HT-29 (cell line): ENCODE results near the gene PTGDS. TPM values are rescaled to one million over a fixed set of nuclear protein-coding genes. Genes with fewer than 3 reads are reported as not detected.
A peak's percentile ranks its signal among the peaks of the same experiment; 100 is the strongest.

Experiments used
- DNase-seq: peaks from one replicate; pipeline ENCODE4 v3.0.0-alpha.2; 2015; ENCODE audit warnings: low spot score
- total RNA-seq: library from RNA; depleted of rRNA; stranded (reverse); fragments of >200 nt; shearing (Covaris generic); gene quantifications from 2 replicates; pipeline ENCODE4 v1.2.3, GENCODE V29; 2014; rRNA removed

PTGDS gene
- total RNA-seq = not detected in 2 replicates

DNA sequence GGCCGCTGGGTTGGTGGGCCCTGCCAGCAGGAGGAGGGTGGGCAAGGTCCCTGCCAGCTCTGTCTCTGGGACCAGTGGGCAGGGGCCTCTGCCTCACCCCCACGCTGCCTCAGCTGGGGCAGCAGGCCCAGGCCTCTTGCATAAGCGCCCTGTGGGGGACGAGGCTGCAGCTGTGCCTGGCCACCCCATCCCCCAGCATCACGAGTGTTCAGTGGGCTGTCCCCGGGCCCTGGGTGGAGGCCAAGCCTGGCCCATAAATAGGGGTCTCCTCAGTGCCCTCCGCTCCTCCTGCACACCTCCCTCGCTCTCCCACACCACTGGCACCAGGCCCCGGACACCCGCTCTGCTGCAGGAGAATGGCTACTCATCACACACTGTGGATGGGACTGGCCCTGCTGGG is at the start of gene PTGDS:
Gene PTGDS (plus strand): TSS at position 282 of the 400 bp plus-strand sequence. CDS start 75 bp downstream, at position 357.
- DNase-seq = no peak

- DNase-seq = no peak
Measured at GRCh38 chr9:136928591-136928990, 48.7 kb upstream of the PTGDS start.

- DNase-seq = no peak
Measured at GRCh38 chr9:136930014-136930413, 47.3 kb upstream of the PTGDS start.

GRCh38 chr9:136931611-136932130 is 45.6 kb upstream of the PTGDS start:
- DNase-seq = no peak

GRCh38 chr9:136934277-136934676 is 43.0 kb upstream of the PTGDS start:
- no peak for DNase-seq

- no peak for DNase-seq
Measured at GRCh38 chr9:136935651-136936050, 41.7 kb upstream of the PTGDS start.

- DNase-seq = no peak
Measured at GRCh38 chr9:136936645-136937170, 40.6 kb upstream of the PTGDS start.

GRCh38 chr9:136937186-136938001 is 39.9 kb upstream of the PTGDS start:
- no peak for DNase-seq

GRCh38 chr9:136939431-136939995 is 37.8 kb upstream of the PTGDS start:
- no peak for DNase-seq

DNA sequence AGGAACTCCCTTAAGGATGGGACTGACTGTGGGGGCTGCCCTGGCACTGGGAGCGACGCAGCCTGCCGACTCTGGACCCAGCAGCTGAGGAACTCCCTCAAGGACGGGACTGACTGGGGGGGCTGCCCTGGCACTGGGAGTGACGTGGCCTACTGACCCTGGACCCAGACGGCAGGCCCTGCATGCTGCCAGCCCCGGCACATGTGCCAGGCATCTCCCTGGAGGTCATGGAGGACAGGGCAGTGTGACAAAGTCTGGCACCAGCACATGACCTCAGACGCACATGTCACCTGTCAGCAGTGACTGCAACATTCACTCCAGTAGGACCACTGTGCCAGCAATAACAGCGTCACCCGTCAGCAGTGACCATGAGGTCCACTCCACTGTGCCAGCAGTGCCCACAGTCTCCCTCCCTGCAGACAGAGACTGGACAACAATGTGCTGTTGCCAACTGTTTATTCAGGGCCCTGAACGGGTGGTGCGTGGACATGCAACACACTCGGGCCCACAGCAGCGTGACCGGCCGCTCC is 37.2 kb upstream of the PTGDS start:
- no peak for DNase-seq

DNA sequence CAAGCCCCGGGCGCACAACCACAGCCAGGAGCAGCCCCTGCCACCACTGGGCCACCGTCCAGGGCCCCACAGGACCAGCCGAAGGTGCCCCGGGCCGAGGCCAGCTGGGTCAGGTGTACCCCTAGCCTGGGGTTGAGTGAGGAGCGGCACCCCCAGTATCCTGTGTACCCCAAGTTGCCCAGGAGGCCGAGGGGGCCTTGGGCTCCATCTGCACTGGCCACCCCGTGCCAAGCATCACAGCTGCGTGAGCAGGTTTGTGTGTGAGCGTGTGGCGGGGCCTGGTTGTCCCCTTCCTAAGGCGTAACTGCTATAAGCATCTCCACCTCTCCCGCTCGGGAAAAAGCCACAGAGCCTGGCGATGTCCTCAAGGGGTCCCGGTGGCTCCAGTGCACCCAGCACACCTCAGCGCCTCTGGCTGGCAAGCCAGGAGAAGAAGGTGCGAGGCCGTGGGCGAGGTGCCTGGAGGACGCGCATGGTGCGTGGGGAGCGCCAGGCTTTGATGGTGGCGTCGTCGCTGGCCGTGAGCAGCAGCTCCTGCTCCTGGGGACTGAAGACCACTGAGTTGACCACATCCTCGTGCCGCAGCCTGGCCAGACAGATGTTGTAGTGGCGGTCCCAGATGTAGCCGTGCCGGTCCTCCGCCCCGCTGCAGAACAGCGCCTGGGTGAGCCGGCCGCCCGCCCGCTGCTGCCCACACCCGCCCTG is 36.6 kb upstream of the PTGDS start:
- DNase-seq = no peak

- DNase-seq = no peak
Measured at GRCh38 chr9:136941231-136942111, 35.8 kb upstream of the PTGDS start.

GRCh38 chr9:136942112-136942880 is 35.0 kb upstream of the PTGDS start:
- no peak for DNase-seq

- no peak for DNase-seq
Measured at GRCh38 chr9:136942881-136943230, 34.4 kb upstream of the PTGDS start.

- DNase-seq = peak; percentile 51
Measured at GRCh38 chr9:136943291-136944211, 33.8 kb upstream of the PTGDS start.

- DNase-seq = peak; percentile 45
Measured at GRCh38 chr9:136944212-136944518, 33.1 kb upstream of the PTGDS start.

- peak; percentile 95 for DNase-seq
Measured at GRCh38 chr9:136944519-136945332, 32.6 kb upstream of the PTGDS start, which contains the start of the genes C8G and FBXW5. C8G (plus strand) TSS chr9:136945243; CDS start chr9:136945321, 78 bp downstream. FBXW5 (minus strand) TSS chr9:136944738; CDS start chr9:136944083, 655 bp downstream.
